ENCODE data around the gene TTC9B. TPM values are rescaled to one million over a fixed set of nuclear protein-coding genes. Genes with fewer than 3 reads are reported as not detected.

Gene TTC9B
- total and polyA plus RNA-seq, 2 of the 8 experiments (the other 6 are each of a cell fraction or from before 2014, with no cell fraction given): 0.26 TPM; not detected in 1

- TF ChIP-seq CHD7 (IDR thresholded peaks at IDR 0.05; ENCODE audit: insufficient replicate concordance, low read length): no peak
- no peak for TF ChIP-seq POU5F1 (IDR thresholded peaks at IDR 0.05; ENCODE audit: low read depth, low read length)
Measured at GRCh38 chr19:40249781-40250180, 31.6 kb upstream of the TTC9B start (continued).

Measured in H1 (cell line).